GM18907 (cell line): ENCODE measurements around the gene KMT2D.

Experiments used
- ATAC-seq: cut with Tn5 transposase; IDR thresholded peaks from one replicate; pipeline ENCODE4 v1.9.1; 2021; ENCODE audit warnings: mild to moderate bottlenecking, moderate library complexity; ENCODE audit not compliant: unreplicated experiment

KMT2D gene

DNA sequence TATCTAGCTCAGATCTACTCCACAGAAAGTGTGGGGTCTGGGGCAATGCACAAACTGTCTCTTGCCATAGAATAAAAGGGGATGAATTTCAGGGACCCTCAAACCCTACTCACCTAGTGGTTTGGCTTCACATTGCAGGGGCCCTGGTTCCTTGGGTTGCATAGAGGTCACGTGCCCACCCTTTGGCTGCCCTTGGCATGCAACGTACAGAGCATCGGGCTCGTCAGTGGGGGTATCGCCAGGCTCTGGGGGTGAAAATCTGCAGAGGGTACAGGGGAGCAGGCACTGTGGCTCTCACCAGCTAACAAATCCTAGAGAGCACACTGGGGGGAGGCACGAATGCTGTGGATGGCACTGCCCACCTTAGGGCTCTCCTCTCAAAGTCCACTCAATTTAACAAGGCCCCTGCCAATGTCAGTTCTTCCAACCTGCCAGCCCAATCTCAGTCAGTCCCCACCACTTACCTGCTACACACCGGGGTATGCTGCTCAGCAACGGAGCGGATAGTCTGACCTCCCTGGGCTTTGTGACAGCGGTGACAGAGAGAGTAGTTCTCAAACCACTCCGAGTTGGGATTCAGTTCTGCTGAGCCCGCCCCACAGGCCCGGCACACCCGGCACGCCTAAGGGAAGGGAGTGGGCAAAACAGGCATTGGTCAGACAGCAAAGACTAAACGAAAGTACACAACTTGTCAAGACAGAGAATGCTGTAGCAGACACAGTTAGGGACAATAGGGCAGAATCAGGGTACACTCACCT lies 8.0 kb downstream of the KMT2D start:
- no peak for ATAC-seq

DNA sequence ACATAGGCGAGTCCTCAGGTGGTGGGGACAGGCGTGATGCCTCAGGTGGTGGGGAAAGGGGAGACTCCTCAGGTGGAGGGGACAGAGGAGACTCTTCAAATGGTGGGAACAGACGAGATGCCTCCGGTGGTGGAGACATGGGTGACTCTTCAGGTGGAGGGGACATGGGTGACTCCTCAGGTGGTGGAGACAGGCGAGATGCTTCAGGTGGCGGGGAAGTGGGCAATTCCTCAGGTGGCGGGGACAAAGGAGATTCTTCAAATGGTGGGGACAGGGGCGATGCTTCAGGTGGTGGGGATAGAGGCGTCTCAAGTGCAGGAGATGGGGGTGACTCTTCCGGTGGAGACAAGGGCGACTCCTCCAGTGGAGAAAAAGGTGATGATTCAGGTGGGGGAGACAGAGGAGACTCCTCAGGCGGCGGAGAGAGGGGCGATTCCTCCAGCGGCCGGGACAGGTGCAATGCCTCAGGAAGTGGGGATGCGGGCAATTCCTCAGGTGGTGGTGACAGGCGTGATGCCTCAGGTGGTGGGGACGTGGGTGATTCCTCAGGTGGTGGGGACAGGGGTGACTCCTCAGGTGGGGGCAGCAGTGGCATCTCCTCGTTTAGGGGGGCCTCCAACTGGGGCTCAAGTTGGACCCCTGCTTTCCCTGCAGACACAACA lies 8.7 kb downstream of the KMT2D start:
- ATAC-seq, result no peak

DNA sequence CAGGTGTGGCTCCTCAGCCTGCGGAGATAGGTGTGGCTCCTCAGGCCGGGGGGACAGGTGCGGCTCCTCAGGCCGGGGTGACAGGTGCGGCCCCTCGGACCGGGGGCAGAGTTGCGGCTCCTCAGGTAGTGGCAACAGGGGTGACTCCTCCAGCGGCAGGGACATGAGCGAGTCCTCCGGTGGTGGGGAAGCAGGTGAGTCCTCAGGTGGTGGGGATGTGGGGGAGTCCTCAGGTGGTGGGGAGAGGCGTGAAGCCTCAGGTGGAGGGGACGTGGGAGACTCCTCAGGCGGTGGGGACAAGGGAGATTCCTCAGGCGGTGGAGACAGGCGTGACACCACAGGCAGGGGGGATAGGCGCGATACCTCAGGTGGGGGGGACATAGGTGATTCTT lies 9.2 kb downstream of the KMT2D start:
- ATAC-seq, result no peak

DNA sequence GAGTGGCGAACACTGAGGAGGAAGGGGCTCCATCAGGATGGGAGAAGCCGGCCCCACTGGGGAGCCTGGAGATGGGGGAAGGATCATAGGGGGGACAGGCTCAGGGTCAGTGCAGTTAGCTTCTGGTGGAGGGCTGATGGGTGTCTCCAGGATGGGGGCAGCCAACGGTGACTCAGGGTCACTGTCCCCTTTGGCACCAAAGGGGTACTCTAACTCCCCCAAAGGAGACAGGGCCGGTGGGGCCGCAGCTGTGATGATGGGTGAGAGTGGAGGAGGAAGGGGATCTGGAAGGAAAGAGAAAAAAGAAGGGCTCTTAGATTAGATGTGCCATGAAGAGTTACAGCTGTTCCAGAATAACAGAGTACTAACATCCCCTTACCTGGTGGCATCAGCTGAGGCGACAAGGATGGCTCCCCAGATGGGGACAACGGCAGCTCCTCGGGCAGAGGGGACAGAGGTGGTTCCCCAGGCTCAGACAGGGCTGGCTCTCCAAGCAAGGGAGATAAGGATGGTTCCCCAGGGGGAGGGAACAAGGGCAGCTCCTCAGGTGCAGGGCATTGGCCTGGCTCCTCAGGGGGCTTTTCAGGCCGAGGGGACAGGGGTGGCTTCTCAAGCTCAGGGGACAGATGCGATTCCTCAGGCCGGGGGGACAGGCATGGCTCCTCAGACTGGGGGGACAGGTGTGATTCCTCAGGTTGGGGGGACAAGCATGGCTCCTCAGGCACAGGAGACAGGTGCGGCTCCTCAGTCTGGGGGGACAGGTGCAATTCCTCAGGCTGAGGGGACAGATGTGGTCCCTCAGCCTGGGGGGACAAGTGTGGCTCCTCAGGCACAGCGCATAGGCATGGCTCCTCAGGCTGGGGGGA lies 9.9 kb downstream of the KMT2D start:
- no peak for ATAC-seq

DNA sequence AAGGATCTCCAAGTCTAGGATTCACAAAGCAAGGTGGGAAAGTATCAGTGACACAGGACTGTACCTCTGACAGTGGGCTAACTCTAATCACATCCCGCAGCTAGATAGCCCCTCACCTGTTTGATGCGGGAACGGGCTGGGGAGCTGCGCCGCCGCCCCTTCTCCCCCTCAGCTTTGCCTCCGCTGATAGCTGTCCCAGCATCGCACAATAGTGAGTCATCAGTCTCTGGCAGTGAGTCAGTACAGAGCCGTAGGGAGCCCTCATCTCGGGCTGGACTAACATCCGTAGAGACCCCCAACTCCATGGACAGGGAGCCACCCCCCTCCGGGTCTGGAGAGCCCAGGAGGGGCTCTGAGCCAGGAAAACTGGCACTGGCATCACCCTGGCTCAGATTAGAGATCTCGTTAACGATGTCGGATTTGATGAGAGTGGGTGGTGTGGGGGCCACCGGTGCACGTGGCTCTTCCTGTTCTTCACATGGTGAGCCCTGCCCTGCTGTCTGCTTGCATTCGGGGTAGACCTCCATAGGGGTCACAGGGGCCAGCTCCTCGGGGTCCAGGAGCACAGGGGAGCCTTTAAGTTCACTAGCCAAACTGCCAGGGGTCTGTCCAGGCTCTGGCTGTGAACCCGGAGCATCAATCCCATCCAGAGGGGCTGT lies 10.9 kb downstream of the KMT2D start:
- no peak for ATAC-seq

DNA sequence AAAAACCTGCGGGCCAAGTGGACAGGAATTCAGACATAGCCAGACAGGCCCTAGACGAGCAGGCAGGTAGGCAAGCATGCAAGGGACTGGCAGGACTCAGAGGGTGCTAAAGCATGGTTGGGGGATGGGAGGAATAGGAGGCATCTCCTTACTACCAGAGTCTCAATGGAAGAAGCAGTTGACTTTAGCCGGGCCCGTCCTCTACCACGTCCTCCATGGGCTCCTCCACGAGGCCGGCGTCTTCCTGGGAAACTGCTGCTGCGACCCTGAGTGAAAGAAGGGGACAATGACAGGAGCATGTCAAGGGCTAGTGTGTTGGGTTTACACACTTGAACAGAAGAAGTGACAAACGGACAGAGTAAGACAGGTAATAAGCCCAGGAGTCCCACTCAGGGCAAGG lies 11.6 kb downstream of the KMT2D start:
- ATAC-seq, result no peak

DNA sequence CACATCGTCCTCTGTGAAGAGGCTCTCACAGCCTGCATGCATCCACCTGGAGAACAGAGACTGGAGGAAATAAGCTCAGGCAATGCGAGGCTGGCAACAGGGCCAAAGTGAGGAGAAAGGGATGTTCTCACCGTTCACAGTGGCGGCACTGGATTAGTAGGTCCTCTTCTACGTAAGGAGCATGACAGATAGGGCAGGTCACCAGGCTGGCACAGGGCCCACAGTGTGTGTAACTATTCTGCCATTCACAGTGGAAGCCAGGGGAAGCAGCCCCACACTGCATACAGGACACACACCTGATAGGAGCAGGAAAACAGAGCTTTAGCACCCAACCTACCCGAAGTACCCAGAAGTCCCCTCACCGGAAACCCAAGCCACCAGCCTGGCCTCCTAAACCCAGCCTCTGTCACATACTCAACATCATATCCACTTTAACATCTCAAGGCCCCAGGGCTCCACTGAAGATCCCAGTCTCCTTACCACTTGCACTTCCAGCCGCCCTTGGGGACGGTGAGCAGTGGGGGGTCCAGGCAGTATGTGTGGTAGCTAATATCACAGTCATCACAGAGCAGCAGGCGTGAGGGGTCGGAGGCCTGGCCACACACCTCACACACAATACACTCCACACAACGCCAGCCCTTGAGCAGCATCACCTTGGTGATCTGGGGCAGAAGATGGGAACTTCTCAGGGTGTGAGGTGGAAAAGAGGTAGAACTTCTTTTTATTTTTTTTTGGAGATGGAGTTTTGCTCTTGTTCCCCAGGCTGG lies 14.3 kb downstream of the KMT2D start:
- no peak for ATAC-seq

DNA sequence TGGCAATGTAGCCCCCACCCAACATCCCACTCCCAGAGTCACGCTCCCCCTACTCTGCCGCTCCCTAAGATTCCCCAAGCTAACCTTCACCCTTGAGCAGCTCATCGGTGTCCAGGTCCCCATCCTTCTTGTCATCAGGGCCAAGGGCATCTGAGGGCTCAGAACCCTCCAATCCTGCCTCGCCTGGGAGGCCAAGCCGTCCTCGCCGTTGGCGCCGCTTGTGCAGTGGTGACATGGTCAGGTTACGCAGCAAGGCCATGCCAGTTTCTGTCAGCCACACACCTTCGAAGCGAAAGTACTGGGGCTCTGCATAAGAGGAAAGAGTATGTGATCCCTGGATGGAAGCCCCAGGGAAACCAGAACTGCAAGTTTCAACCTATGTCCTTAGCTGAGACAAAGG lies 15.9 kb downstream of the KMT2D start:
- ATAC-seq, result no peak

DNA sequence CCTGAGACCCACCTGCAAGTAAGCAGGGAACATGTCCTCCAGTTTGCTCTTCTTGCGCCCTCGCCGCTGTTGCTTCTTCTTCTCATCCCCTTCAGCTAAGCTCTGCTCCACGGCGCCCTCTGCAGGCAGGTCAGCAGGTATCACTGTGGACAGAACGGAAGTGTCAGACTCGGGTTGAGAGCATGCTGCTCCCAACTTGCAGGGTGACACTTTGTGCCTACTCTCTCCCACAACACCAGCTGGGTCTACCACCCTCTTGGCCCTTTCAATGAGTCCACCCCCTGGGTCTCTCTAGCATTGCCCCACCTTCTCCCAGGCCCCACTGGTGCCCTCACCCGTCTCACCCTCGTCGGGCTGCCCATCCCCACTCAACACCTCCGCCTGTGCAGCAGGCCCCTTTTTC lies 16.7 kb downstream of the KMT2D start:
- no peak for ATAC-seq

DNA sequence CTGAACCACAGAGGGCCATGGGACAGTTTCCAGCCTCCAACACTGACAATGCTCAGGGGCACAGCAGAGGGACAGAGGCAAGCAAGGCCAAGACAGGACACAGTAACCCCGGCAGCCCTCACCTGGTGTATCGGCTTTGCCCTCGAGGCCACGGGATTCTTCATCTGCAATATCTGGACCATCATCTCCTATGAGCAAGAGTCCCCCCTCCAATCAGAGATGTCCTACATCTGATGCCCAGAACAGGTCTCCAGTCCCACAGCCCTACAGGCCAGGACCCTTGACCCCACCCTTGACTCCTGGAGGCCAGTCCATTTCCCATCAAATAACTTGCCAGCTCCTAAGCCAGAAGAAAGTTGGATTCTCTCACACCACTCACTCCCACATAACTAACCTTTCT lies 17.4 kb downstream of the KMT2D start:
- no peak for ATAC-seq

DNA sequence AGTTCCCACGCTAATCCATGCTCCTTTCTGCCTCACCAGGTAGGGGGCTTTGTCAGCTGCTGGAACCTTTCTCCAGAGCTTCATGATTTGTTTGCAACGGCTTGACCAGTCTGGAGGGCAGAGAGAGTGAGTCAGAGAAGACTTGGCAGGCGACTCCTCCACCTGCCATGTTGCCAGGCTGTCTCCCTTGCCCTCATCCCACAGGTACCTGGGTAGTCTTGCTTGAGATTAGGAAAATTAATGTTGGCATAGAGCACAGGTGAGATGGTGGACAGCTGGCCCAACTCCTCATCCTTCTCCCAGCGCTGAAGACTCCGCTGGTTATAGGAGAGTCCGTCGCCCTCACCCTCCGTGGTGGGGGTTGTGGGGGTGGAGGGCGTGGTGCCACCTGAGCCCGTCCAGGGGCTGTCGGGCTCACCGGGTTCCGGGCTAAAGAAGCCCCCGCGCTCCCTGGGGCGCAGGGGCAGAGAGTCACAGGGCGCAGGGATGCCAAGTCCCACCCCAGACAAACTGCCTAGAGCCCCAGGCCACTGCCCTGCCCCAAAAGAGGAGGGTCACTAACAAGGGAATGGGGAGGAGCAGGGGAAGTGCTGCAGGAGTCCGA lies 18.6 kb downstream of the KMT2D start:
- ATAC-seq, result no peak

DNA sequence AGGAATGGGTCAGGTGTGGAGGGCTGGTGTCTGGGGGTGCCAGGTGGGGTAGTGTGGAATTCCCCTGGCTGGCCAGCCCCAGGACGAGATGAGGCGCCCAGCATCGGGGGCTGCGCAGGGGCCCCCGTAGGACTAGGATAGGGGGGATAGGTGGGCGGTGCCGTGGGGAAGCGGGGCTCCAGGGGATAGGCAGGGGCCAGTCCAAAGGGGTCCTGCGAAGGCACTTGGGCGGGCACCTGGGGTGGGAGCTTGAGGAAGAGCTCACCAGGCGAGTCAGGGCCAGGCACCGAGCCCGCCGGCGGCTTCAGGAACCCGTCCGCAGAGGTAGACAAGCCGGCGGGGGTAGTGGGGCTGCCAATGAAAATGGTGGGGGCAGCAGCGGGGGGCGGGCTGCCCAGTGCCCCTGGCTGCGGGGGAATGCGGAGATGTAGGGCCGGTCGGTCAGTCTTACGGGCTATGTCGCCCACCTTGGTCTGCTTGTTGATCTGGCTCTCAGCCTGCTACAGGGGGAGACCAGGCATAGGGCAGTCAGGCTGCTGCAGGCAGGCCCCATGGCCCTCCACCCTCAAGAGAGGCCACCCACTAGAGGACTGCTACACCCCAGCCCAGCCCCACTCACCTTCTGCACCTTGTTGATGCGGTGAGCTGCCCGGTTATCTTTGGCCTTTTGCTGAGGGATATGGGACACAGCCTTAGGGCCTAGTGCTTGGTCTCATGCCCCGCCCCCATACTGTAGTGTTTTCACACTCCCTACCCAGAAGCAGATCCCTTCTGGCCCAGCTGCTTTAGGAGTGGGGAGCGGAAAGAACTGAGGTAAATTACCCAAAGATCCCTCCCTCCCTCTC lies 19.3 kb downstream of the KMT2D start:
- ATAC-seq, result no peak

DNA sequence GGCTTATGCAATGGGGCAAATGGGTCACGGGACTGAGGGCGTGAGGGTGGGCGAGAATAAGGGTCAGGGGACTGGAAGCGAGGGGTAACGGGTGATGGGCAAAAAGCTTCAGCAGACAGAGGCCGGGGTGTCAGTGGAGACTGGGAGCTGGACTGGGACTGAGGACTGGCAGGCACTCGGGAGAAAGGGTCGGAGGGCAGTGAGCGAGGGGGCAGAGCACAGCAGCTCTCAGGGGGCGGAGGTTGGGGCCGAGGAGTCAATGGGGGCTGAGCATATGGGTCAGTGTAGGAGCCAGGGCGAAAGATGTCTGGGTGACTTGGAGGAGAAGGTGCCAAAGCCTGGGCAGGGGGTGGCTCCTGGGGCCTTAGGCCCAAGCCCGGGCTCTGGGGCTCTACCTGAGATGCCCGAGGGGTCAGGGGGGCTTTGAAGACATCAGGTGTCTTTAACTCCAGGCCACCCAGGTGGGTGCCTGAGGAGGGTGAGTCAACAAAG lies 20.2 kb downstream of the KMT2D start:
- ATAC-seq, result no peak

DNA sequence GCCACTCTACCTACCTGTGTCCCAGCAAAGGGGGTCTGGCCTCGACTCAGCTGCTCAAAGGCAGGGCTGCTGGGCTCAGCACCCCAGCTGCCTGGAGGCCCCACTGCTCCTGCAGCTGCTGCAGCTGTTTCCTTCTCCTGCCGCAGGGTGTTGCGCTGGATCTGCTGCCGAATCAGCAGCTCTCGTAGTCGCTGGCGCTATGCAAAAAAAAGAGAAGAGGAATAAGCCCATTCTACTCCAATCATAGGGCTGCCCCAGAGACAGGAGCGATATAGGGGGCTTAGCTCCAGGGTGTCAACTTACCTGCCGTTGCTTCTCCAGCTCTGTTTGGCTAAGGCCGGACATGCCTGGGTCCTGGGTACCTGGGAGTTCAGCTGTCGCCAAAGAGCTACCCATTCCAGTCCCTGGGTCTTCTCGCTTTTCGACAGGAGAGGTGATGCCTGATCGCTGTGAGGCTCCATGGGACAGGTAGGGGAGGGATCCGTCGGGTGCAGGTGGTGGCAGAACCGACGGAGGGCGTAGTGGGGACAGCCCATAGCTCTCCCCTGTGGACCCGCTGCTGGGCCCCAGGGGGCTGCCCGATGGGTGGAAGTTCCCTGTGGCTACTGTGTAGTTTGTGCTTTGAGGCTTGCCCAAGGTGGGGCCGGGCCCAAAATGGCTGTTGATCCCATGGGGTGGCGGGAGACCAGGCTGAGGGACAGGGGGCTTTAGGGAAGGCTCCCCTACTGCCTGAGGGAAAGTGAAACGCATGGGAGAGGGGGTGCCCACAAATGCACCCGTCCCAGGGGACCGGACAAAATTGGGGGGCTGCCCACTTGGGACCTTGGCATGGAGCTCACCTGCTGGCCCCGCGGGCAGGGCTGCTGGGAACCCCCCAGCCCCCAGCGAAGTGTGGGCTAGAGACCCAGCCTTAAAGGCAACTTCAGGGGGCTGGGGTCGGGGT lies 20.9 kb downstream of the KMT2D start:
- ATAC-seq, result no peak

DNA sequence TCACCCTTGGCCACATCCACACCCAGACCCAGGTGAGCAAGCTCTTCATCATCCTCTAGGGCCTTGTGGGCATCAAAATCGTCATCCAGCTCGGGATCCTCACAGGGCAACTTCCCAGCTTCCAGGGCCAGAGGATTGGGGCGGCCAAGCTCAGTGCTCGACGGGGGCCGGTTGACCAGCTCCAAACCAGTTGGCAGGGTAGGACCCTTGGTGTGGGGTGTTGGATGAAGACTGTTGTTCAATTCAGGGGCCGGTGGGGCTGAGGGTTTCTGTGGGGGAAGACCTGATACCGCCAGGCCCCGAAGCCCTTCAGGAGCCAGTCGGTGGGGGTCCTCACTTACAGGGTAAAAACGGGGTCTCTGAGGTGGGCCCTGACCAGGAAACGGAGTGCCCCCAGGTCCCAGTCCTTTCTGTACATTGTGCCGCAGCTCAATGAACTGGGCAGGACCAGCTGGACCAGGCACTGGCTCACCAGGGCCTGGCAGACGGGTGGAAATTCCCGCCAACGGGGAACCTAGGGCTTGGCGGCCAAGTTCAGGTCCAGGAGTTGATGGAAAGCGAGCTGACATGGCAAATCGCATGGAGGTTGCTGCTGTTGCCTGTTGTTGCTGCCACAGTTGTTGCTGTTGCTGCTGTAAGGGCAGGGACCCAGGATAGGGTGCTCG lies 22.2 kb downstream of the KMT2D start:
- ATAC-seq, result no peak

DNA sequence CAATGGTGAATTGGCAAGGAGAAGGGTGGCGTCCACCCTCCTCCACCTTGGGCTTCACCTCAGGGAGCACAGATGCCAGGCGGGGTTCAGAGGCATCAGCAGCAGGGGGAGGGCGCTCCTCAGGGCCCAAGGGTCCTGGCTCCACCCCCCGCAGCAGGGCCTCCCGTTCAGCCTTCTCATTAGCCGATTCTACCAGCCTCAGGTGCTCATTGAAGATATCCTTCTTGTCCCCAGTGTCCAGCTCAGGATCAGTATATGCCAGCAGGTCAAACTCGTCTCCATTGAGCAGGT lies 22.7 kb downstream of the KMT2D start:
- ATAC-seq, result no peak

DNA sequence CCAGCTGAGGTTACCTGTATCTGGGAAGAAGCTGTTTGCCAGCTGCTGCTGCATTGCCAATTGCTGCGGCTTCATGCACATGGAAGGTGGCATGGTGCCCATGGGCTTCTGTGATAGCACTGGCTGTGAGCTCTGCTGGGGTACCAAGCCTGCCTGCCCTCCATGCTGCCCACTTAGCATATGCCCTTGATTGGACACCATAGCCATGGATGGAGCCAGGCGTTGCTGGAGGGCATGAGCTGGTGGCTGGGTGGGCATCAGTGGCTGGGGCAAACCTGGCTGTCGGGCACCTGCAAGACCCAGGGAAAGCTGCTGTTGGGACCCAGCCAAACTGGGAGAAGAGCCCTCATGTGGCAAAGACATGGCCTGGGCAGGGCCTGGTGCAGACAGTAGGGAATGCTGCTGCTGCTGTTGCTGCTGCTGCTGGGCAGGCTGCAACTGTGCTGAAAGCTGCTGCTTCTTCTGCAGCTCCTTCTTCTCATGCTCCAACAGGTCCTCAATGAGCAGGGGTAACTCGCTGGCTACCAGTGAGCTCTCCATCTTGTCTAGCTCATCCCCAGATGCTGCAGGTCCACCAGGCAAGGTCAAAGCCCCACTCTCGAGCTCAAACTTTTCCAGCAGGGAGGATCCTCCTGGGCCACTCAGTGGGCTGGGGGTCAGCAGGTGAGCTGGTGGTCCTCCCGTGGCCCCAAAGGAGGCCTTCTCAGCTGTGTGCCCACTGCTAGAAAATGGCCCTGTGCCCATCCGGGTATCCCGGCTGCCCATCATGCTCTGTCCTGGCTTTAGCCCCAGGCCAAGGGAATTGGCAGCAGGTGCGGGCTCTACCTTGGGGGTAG lies 23.3 kb downstream of the KMT2D start:
- no peak for ATAC-seq
